HUES6 (cell line): ENCODE results near the gene RNGTT.

Source experiments
- H3K27ac ChIP-seq: 2 replicates; pipeline ENCODE4 v1.7.0; 2013; ENCODE audit warnings: low read depth, mild to moderate bottlenecking, low read length, inconsistent platforms
- H3K27me3 ChIP-seq: 2 replicates; pipeline ENCODE4 v1.6.1; 2013; ENCODE audit warnings: low read length; ENCODE audit not compliant: control insufficient read depth, insufficient read depth
- H3K36me3 ChIP-seq: 2 replicates; pipeline ENCODE4 v1.6.1; 2013; ENCODE audit warnings: low read length; ENCODE audit not compliant: control insufficient read depth, insufficient read depth
- H3K4me1 ChIP-seq: 2 replicates; pipeline ENCODE4 v1.6.1; 2013; ENCODE audit warnings: low read length; ENCODE audit not compliant: control insufficient read depth, insufficient read depth
- H3K4me3 ChIP-seq: 2 replicates; pipeline ENCODE4 v1.5.1; 2013; ENCODE audit warnings: low read depth, low read length
- H3K9ac ChIP-seq: one replicate; pipeline ENCODE4 v1.6.1; 2013; ENCODE audit warnings: mild to moderate bottlenecking, low read length
- H3K9me3 ChIP-seq: 2 replicates; pipeline ENCODE4 v1.6.1; 2013; ENCODE audit warnings: low read depth, low read length; ENCODE audit not compliant: control insufficient read depth, insufficient read depth

RNGTT gene

GRCh38 chr6:88877893-88878292 is 85.5 kb downstream of the RNGTT start:
- no peaks in the 10 kb centered on the region for H3K9me3 ChIP-seq

GRCh38 chr6:88872962-88873361 is 90.5 kb downstream of the RNGTT start:
- Histone ChIP-seq H3K9ac (no peak overlapping the region), H3K9me3 (no peaks in the 10 kb centered on the region), H3K27me3 (no peaks in the 10 kb centered on the region), H3K36me3 (no peaks in the 10 kb centered on the region), H3K27ac (no peak overlapping the region), H3K4me3 (no peak overlapping the region), H3K4me1 (peaks cover 5% of the 10 kb centered on the region; the same call in 1 of the 2 replicates)

More at GRCh38 chr6:88877893-88878292, 85.5 kb downstream of the RNGTT start:
- Histone ChIP-seq H3K27ac (no peak overlapping the region), H3K4me1 (no peaks in the 10 kb centered on the region), H3K27me3 (no peaks in the 10 kb centered on the region), H3K36me3 (no peaks in the 10 kb centered on the region), H3K9ac (no peak overlapping the region), H3K4me3 (no peak overlapping the region)

- Histone ChIP-seq H3K4me1 (peaks cover 9% of the 10 kb centered on the region; the same call in 1 of the 2 replicates), H3K27ac (no peak overlapping the region), H3K36me3 (no peaks in the 10 kb centered on the region), H3K27me3 (no peaks in the 10 kb centered on the region), H3K4me3 (no peak overlapping the region), H3K9ac (no peak overlapping the region), H3K9me3 (no peaks in the 10 kb centered on the region)
These were observed 91.9 kb downstream of the RNGTT start for GRCh38 chr6:88871498-88871897.

GRCh38 chr6:88870717-88871330 is 92.6 kb downstream of the RNGTT start:
- Histone ChIP-seq H3K9ac (no peak overlapping the region), H3K36me3 (no peaks in the 10 kb centered on the region)

GRCh38 chr6:88869263-88870020 is 94.0 kb downstream of the RNGTT start:
- Histone ChIP-seq H3K9ac (no peak overlapping the region), H3K9me3 (no peaks in the 10 kb centered on the region), H3K27ac (no peak overlapping the region), H3K36me3 (no peaks in the 10 kb centered on the region), H3K4me3 (no peak overlapping the region), H3K4me1 (peaks cover 9% of the 10 kb centered on the region; the same call in 1 of the 2 replicates), H3K27me3 (no peaks in the 10 kb centered on the region)

More at GRCh38 chr6:88870717-88871330, 92.6 kb downstream of the RNGTT start:
- Histone ChIP-seq H3K9me3 (no peaks in the 10 kb centered on the region), H3K4me1 (peaks cover 9% of the 10 kb centered on the region; the same call in 1 of the 2 replicates), H3K27ac (no peak overlapping the region), H3K4me3 (no peak overlapping the region), H3K27me3 (no peaks in the 10 kb centered on the region)

GRCh38 chr6:88867841-88868731 is 95.3 kb downstream of the RNGTT start:
- no peaks in the 10 kb centered on the region for H3K36me3 ChIP-seq
- H3K9ac ChIP-seq = no peak overlapping the region
- H3K27ac ChIP-seq = peak overlapping the region; percentile 49; the same call in 1 of the 2 replicates

GRCh38 chr6:88866856-88867255 is 96.6 kb downstream of the RNGTT start:
- Histone ChIP-seq H3K27ac (no peak overlapping the region), H3K9me3 (no peaks in the 10 kb centered on the region), H3K4me1 (peaks cover 9% of the 10 kb centered on the region; the same call in 1 of the 2 replicates)

More at GRCh38 chr6:88867841-88868731, 95.3 kb downstream of the RNGTT start:
- no peak overlapping the region for H3K4me3 ChIP-seq
- peaks cover 9% of the 10 kb centered on the region; the same call in 1 of the 2 replicates for H3K4me1 ChIP-seq
- H3K9me3 ChIP-seq = no peaks in the 10 kb centered on the region
- H3K27me3 ChIP-seq = no peaks in the 10 kb centered on the region

GRCh38 chr6:88865275-88865674 is 98.1 kb downstream of the RNGTT start:
- H3K4me1 ChIP-seq = peaks cover 9% of the 10 kb centered on the region; the same call in 1 of the 2 replicates

More at GRCh38 chr6:88866856-88867255, 96.6 kb downstream of the RNGTT start:
- H3K27me3 ChIP-seq = no peaks in the 10 kb centered on the region
- 0 out of 2 replicates have a peak, but pooled peaks cover 4% of the 10 kb centered on the region for H3K36me3 ChIP-seq
- no peak overlapping the region for H3K9ac ChIP-seq
- H3K4me3 ChIP-seq = no peak overlapping the region

GRCh38 chr6:88864359-88865054 is 98.9 kb downstream of the RNGTT start:
- Histone ChIP-seq H3K27me3 (no peaks in the 10 kb centered on the region), H3K27ac (no peak overlapping the region), H3K36me3 (0 out of 2 replicates have a peak, but pooled peaks cover 5% of the 10 kb centered on the region), H3K9ac (no peak overlapping the region), H3K4me1 (peaks cover 9% of the 10 kb centered on the region; the same call in 1 of the 2 replicates), H3K4me3 (no peak overlapping the region), H3K9me3 (no peaks in the 10 kb centered on the region)

More at GRCh38 chr6:88865275-88865674, 98.1 kb downstream of the RNGTT start:
- H3K36me3 ChIP-seq = 0 out of 2 replicates have a peak, but pooled peaks cover 5% of the 10 kb centered on the region
- no peak overlapping the region for H3K27ac ChIP-seq
- no peak overlapping the region for H3K4me3 ChIP-seq
- no peak overlapping the region for H3K9ac ChIP-seq
- H3K9me3 ChIP-seq = no peaks in the 10 kb centered on the region
- no peaks in the 10 kb centered on the region for H3K27me3 ChIP-seq

GRCh38 chr6:88860310-88860709 is 103.1 kb downstream of the RNGTT start:
- H3K27ac ChIP-seq = no peak overlapping the region
- no peak overlapping the region for H3K9ac ChIP-seq
- H3K4me3 ChIP-seq = no peak overlapping the region
- H3K36me3 ChIP-seq = 0 out of 2 replicates have a peak, but pooled peaks cover 5% of the 10 kb centered on the region
- no peaks in the 10 kb centered on the region for H3K27me3 ChIP-seq
- H3K4me1 ChIP-seq = no peaks in the 10 kb centered on the region
- no peaks in the 10 kb centered on the region for H3K9me3 ChIP-seq
